ENCODE results near the gene GOLGA6L10.
"Not testable (repeated sequence)": the region's sequence is repeated elsewhere in the genome, so short reads cannot be mapped to it uniquely, and the experiment has no call there.

- not testable (repeated sequence) for TF ChIP-seq CTCF, POLR2A (IDR thresholded peaks at IDR 0.05)
Measured at GRCh38 chr15:82318281-82318680, 31.0 kb downstream of the GOLGA6L10 start.
